ENCODE results near the gene DEPDC7. TPM values are rescaled to one million over a fixed set of nuclear protein-coding genes. Genes with fewer than 3 reads are reported as not detected.
"Not testable (repeated sequence)": the region's sequence is repeated elsewhere in the genome, so short reads cannot be mapped to it uniquely, and the experiment has no call there.

The DEPDC7 gene
- total RNA-seq, 6 donors from 2014 or later = 0.49 to 1.6 (median 1.0) TPM; not detected in 1

- TF ChIP-seq EP300 (IDR thresholded peaks at IDR 0.05) (no peak), POLR2AphosphoS5 (IDR thresholded peaks at IDR 0.05) (no peak), CTCF (IDR thresholded peaks at IDR 0.05) (no peak), POLR2A (IDR thresholded peaks at IDR 0.05) (no peak)
- H3K27me3 ChIP-seq = no peaks in the 10 kb centered on the region
- H3K4me1 ChIP-seq = no peaks in the 10 kb centered on the region
- ATAC-seq (ENCODE audit: low FRiP score in 2 of 2) (no peak), DNase-seq (no peak)
- no peak overlapping the region for H3K4me3 ChIP-seq
- no peaks in the 10 kb centered on the region for H3K36me3 ChIP-seq
- H3K9me3 ChIP-seq = no peaks in the 10 kb centered on the region
- 70% methylated on average over 4 of the region's 4 CpGs for WGBS, 2 donors
- no peak overlapping the region for H3K27ac ChIP-seq
These were observed 12.3 kb downstream of the DEPDC7 start for GRCh38 chr11:33027846-33028536.

GRCh38 chr11:33028537-33028914 lies 12.8 kb downstream of the DEPDC7 start:
- WGBS, 2 donors = 54 to 56% methylated on average over 2 of the region's 2 CpGs
- no peak for TF ChIP-seq POLR2A (IDR thresholded peaks at IDR 0.05)
- no peak for TF ChIP-seq EP300 (IDR thresholded peaks at IDR 0.05)
- no peak for TF ChIP-seq CTCF (IDR thresholded peaks at IDR 0.05)
- no peak for TF ChIP-seq POLR2AphosphoS5 (IDR thresholded peaks at IDR 0.05)
- Histone ChIP-seq H3K27ac (no peak overlapping the region), H3K36me3 (no peaks in the 10 kb centered on the region), H3K4me1 (no peaks in the 10 kb centered on the region), H3K27me3 (no peaks in the 10 kb centered on the region), H3K9me3 (no peaks in the 10 kb centered on the region), H3K4me3 (no peak overlapping the region)
- no peak for DNase-seq
- ATAC-seq (ENCODE audit: low FRiP score in 2 of 2) = no peak

GRCh38 chr11:33029218-33029617 lies 13.5 kb downstream of the DEPDC7 start:
- H3K36me3 ChIP-seq; H3K4me3 ChIP-seq; H3K4me1 ChIP-seq; H3K27me3 ChIP-seq; H3K9me3 ChIP-seq; ATAC-seq (ENCODE audit: low FRiP score in 2 of 2); H3K27ac ChIP-seq; DNase-seq: not testable (repeated sequence)
- 92 to 94% methylated on average over 6 of the region's 6 CpGs for WGBS, 2 donors

- 74 to 86% methylated on average over 4 of the region's 4 CpGs for WGBS, 2 donors
- no peak for ATAC-seq (ENCODE audit: low FRiP score in 2 of 2)
- no peak for DNase-seq
- no peak overlapping the region for H3K27ac ChIP-seq
- H3K27me3 ChIP-seq = no peaks in the 10 kb centered on the region
- H3K36me3 ChIP-seq = no peaks in the 10 kb centered on the region
- no peaks in the 10 kb centered on the region for H3K9me3 ChIP-seq
- TF ChIP-seq EP300 (IDR thresholded peaks at IDR 0.05) (no peak), POLR2A (IDR thresholded peaks at IDR 0.05) (no peak)
- no peak overlapping the region for H3K4me3 ChIP-seq
- peaks cover 0 to under 1% (median under 1%) of the 10 kb centered on the region in 4 donors for H3K4me1 ChIP-seq
These were observed 17.8 kb downstream of the DEPDC7 start for GRCh38 chr11:33033493-33033892.

GRCh38 chr11:33035011-33035410 lies 19.3 kb downstream of the DEPDC7 start:
- Histone ChIP-seq H3K4me1 (peaks cover 0 to 3% (median 1%) of the 10 kb centered on the region in 4 donors), H3K27me3 (no peaks in the 10 kb centered on the region), H3K4me3 (no peak overlapping the region), H3K36me3 (no peaks in the 10 kb centered on the region), H3K27ac (no peak overlapping the region), H3K9me3 (no peaks in the 10 kb centered on the region)
- ATAC-seq (ENCODE audit: low FRiP score in 2 of 2) (no peak), DNase-seq (no peak)
- 90 to 96% methylated on average over 1 of the region's 1 CpG for WGBS, 2 donors
- TF ChIP-seq POLR2AphosphoS5 (IDR thresholded peaks at IDR 0.05) (no peak), POLR2A (IDR thresholded peaks at IDR 0.05) (no peak), EP300 (IDR thresholded peaks at IDR 0.05) (no peak), CTCF (IDR thresholded peaks at IDR 0.05) (no peak)

All from upper lobe of left lung (tissue), 6 donors.